ENCODE results near the gene CPTP.

Gene CPTP

DNA sequence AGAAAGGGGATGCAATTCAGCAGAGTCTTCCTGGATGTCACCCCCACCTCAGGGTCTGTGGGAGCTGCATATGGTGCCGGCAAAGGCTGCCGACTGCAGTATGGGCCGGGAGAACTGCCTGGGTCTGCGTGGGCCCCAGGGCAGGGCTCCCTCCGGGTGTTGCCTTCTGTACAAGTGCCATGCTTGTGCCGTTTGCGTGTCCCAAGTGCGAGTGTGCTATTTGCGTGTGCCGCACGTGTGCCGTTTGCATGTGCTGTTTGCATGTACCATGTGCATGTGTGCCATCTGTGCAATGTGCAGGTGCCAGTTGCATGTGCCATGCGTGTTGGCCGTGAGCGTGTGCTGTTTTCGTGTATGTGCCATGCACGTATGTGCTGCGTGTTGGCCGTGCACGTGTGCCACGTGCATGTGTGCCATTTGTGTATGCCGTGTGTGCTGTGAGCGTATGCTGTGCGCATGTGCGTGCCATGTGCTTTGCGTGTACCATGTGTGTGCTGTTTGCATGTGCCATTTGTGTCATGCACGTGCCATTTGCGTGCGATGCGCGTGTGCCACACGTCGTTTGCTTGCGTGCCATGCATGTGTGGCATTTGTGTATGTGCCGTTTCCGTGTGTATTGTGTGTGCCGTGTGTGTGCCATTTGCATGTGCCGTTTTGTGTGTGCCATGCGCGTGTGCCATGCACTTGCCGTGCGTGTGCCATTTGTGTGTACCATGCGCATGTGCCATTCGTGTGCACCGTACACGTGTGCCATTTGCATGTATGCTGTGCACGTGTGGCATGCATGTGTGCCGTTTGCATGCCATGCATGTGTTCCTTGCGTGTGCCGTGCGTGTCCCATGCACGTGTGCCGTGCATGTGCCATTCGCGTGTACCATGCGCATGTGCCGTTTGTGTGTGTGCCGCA is 5.0 kb downstream of the CPTP start:
- no peaks in the 10 kb centered on the region for H3K9me3 ChIP-seq (ENCODE audit: control insufficient read depth, low read length)
- no peak overlapping the region for H3K4me3 ChIP-seq (ENCODE audit: insufficient read depth, low read depth, low read length)
- H3K4me1 ChIP-seq (ENCODE audit: control insufficient read depth, insufficient read depth, low read length), result peaks cover 4% of the 10 kb centered on the region
- WGBS, 2 experiments, result 95% methylated on average over 58 of the region's 58 CpGs
- no peaks in the 10 kb centered on the region for H3K36me3 ChIP-seq (ENCODE audit: control insufficient read depth, insufficient read depth, low read length)
- H3K27me3 ChIP-seq (ENCODE audit: control insufficient read depth, insufficient read depth, low read length, poor library complexity, severe bottlenecking), result no peaks in the 10 kb centered on the region
- no peak overlapping the region for H3K27ac ChIP-seq (ENCODE audit: insufficient read depth, low read depth, low read length, poor library complexity, severe bottlenecking)

DNA sequence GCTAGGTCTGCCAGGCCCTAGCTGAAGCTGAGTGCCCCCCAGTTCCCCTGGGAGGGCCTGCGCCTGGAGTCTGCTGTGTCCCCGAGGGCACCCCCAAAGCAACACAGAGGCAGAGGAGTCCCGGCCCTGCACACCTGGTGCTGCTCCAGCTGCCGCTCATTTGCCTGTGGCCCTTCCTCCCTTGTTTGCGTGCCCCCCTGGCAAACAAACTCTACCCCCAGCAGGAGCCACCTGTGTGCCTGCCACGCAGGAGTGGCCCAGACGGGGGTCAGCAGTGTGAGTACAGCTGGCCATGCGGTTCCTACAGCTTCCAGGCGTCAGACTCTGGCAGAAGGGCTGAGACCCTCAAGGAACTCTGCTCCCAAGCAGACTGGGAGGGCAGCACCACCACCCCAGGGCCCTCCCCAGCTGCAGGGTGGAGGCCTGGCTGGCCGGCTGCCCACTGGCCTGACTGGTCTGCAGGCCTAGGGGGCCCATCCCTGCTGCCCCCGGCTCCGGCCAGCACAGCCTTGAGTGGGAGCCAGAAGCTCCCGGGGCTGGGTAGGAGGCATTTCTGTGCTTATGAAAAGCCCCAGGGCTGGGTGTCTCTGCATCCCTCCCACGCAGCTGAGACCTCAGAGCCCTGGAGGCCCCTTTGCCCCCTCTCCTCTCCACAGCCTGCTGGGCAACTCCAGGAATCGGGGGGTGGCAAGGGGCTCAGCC is 5.9 kb downstream of the CPTP start:
- Histone ChIP-seq H3K4me3 (ENCODE audit: insufficient read depth, low read depth, low read length) (no peak overlapping the region), H3K27ac (ENCODE audit: insufficient read depth, low read depth, low read length, poor library complexity, severe bottlenecking) (no peak overlapping the region), H3K9me3 (ENCODE audit: control insufficient read depth, low read length) (no peaks in the 10 kb centered on the region), H3K27me3 (ENCODE audit: control insufficient read depth, insufficient read depth, low read length, poor library complexity, severe bottlenecking) (no peaks in the 10 kb centered on the region), H3K4me1 (ENCODE audit: control insufficient read depth, insufficient read depth, low read length) (peaks cover 2% of the 10 kb centered on the region), H3K36me3 (ENCODE audit: control insufficient read depth, insufficient read depth, low read length) (no peaks in the 10 kb centered on the region)
- WGBS, 2 experiments, result 88 to 89% methylated on average over 15 of the region's 15 CpGs

DNA sequence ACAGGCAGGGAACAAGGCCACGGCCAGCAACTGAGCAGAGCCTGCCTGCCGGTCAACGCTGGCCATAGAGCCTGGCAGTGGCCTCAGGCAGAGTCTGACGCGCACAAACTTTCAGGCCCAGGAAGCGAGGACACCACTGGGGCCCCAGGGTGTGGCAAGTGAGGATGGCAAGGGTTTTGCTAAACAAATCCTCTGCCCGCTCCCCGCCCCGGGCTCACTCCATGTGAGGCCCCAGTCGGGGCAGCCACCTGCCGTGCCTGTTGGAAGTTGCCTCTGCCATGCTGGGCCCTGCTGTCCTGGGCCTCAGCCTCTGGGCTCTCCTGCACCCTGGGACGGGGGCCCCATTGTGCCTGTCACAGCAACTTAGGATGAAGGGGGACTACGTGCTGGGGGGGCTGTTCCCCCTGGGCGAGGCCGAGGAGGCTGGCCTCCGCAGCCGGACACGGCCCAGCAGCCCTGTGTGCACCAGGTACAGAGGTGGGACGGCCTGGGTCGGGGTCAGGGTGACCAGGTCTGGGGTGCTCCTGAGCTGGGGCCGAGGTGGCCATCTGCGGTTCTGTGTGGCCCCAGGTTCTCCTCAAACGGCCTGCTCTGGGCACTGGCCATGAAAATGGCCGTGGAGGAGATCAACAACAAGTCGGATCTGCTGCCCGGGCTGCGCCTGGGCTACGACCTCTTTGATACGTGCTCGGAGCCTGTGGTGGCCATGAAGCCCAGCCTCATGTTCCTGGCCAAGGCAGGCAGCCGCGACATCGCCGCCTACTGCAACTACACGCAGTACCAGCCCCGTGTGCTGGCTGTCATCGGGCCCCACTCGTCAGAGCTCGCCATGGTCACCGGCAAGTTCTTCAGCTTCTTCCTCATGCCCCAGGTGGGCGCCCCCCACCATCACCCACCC is 6.7 kb downstream of the CPTP start, which contains the start of gene TAS1R3:
Gene TAS1R3, plus strand, starts transcription at position 213 of the 898 bp plus-strand sequence. Its CDS starts 66 bp downstream, at position 279.
- Histone ChIP-seq H3K4me1 (ENCODE audit: control insufficient read depth, insufficient read depth, low read length) (no peaks in the 10 kb centered on the region), H3K36me3 (ENCODE audit: control insufficient read depth, insufficient read depth, low read length) (no peaks in the 10 kb centered on the region), H3K27me3 (ENCODE audit: control insufficient read depth, insufficient read depth, low read length, poor library complexity, severe bottlenecking) (no peaks in the 10 kb centered on the region), H3K27ac (ENCODE audit: insufficient read depth, low read depth, low read length, poor library complexity, severe bottlenecking) (no peak within 1 kb of the TSS), H3K4me3 (ENCODE audit: insufficient read depth, low read depth, low read length) (no peak within 1 kb of the TSS), H3K9me3 (ENCODE audit: control insufficient read depth, low read length) (no peaks in the 10 kb centered on the region)
- WGBS, 2 experiments, result 84 to 86% methylated on average over 41 of the region's 41 CpGs

DNA sequence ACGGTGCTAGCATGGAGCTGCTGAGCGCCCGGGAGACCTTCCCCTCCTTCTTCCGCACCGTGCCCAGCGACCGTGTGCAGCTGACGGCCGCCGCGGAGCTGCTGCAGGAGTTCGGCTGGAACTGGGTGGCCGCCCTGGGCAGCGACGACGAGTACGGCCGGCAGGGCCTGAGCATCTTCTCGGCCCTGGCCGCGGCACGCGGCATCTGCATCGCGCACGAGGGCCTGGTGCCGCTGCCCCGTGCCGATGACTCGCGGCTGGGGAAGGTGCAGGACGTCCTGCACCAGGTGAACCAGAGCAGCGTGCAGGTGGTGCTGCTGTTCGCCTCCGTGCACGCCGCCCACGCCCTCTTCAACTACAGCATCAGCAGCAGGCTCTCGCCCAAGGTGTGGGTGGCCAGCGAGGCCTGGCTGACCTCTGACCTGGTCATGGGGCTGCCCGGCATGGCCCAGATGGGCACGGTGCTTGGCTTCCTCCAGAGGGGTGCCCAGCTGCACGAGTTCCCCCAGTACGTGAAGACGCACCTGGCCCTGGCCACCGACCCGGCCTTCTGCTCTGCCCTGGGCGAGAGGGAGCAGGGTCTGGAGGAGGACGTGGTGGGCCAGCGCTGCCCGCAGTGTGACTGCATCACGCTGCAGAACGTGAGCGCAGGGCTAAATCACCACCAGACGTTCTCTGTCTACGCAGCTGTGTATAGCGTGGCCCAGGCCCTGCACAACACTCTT is 7.6 kb downstream of the CPTP start:
- Histone ChIP-seq H3K4me3 (ENCODE audit: insufficient read depth, low read depth, low read length) (no peak overlapping the region), H3K27ac (ENCODE audit: insufficient read depth, low read depth, low read length, poor library complexity, severe bottlenecking) (no peak overlapping the region), H3K36me3 (ENCODE audit: control insufficient read depth, insufficient read depth, low read length) (no peaks in the 10 kb centered on the region), H3K9me3 (ENCODE audit: control insufficient read depth, low read length) (no peaks in the 10 kb centered on the region), H3K4me1 (ENCODE audit: control insufficient read depth, insufficient read depth, low read length) (no peaks in the 10 kb centered on the region), H3K27me3 (ENCODE audit: control insufficient read depth, insufficient read depth, low read length, poor library complexity, severe bottlenecking) (no peaks in the 10 kb centered on the region)
- WGBS, 2 experiments, result 90 to 91% methylated on average over 57 of the region's 57 CpGs

DNA sequence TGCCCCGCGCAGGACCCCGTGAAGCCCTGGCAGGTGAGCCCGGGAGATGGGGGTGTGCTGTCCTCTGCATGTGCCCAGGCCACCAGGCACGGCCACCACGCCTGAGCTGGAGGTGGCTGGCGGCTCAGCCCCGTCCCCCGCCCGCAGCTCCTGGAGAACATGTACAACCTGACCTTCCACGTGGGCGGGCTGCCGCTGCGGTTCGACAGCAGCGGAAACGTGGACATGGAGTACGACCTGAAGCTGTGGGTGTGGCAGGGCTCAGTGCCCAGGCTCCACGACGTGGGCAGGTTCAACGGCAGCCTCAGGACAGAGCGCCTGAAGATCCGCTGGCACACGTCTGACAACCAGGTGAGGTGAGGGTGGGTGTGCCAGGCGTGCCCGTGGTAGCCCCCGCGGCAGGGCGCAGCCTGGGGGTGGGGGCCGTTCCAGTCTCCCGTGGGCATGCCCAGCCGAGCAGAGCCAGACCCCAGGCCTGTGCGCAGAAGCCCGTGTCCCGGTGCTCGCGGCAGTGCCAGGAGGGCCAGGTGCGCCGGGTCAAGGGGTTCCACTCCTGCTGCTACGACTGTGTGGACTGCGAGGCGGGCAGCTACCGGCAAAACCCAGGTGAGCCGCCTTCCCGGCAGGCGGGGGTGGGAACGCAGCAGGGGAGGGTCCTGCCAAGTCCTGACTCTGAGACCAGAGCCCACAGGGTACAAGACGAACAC is 8.3 kb downstream of the CPTP start:
- Histone ChIP-seq H3K9me3 (ENCODE audit: control insufficient read depth, low read length) (no peaks in the 10 kb centered on the region), H3K4me3 (ENCODE audit: insufficient read depth, low read depth, low read length) (no peak overlapping the region), H3K36me3 (ENCODE audit: control insufficient read depth, insufficient read depth, low read length) (no peaks in the 10 kb centered on the region), H3K4me1 (ENCODE audit: control insufficient read depth, insufficient read depth, low read length) (no peaks in the 10 kb centered on the region), H3K27me3 (ENCODE audit: control insufficient read depth, insufficient read depth, low read length, poor library complexity, severe bottlenecking) (no peaks in the 10 kb centered on the region), H3K27ac (ENCODE audit: insufficient read depth, low read depth, low read length, poor library complexity, severe bottlenecking) (no peak overlapping the region)
- WGBS, 2 experiments, result 92 to 94% methylated on average over 48 of the region's 48 CpGs

DNA sequence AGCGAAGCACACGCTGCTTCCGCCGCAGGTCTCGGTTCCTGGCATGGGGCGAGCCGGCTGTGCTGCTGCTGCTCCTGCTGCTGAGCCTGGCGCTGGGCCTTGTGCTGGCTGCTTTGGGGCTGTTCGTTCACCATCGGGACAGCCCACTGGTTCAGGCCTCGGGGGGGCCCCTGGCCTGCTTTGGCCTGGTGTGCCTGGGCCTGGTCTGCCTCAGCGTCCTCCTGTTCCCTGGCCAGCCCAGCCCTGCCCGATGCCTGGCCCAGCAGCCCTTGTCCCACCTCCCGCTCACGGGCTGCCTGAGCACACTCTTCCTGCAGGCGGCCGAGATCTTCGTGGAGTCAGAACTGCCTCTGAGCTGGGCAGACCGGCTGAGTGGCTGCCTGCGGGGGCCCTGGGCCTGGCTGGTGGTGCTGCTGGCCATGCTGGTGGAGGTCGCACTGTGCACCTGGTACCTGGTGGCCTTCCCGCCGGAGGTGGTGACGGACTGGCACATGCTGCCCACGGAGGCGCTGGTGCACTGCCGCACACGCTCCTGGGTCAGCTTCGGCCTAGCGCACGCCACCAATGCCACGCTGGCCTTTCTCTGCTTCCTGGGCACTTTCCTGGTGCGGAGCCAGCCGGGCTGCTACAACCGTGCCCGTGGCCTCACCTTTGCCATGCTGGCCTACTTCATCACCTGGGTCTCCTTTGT is 9.1 kb downstream of the CPTP start:
- WGBS, 2 experiments, result 93 to 94% methylated on average over 36 of the region's 36 CpGs
- Histone ChIP-seq H3K4me3 (ENCODE audit: insufficient read depth, low read depth, low read length) (no peak overlapping the region), H3K27me3 (ENCODE audit: control insufficient read depth, insufficient read depth, low read length, poor library complexity, severe bottlenecking) (no peaks in the 10 kb centered on the region), H3K4me1 (ENCODE audit: control insufficient read depth, insufficient read depth, low read length) (no peaks in the 10 kb centered on the region), H3K27ac (ENCODE audit: insufficient read depth, low read depth, low read length, poor library complexity, severe bottlenecking) (no peak overlapping the region), H3K36me3 (ENCODE audit: control insufficient read depth, insufficient read depth, low read length) (no peaks in the 10 kb centered on the region), H3K9me3 (ENCODE audit: control insufficient read depth, low read length) (no peaks in the 10 kb centered on the region)

DNA sequence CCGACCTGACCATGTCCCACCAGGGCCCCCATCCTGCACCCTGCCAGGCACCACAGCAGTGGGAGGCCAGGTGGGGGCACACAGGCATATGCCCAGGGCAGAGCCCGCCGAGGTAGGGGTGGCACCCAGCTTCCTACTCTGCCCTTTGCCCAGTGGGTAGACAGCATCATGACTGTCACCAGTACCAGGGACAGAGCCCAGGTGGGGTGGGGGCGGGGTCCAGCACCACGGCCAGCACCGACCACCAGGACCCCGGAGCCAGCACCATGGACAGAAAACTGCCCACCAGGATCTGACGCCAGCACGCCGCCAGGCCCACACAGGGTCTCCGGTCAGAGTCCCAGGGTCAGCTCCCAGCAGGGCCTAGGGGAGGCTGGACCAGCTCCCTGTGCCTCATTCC is 10.2 kb downstream of the CPTP start:
- Histone ChIP-seq H3K9me3 (ENCODE audit: control insufficient read depth, low read length) (no peaks in the 10 kb centered on the region), H3K36me3 (ENCODE audit: control insufficient read depth, insufficient read depth, low read length) (no peaks in the 10 kb centered on the region), H3K27ac (ENCODE audit: insufficient read depth, low read depth, low read length, poor library complexity, severe bottlenecking) (no peak overlapping the region), H3K4me3 (ENCODE audit: insufficient read depth, low read depth, low read length) (no peak overlapping the region), H3K4me1 (ENCODE audit: control insufficient read depth, insufficient read depth, low read length) (no peaks in the 10 kb centered on the region), H3K27me3 (ENCODE audit: control insufficient read depth, insufficient read depth, low read length, poor library complexity, severe bottlenecking) (no peaks in the 10 kb centered on the region)
- WGBS, 2 experiments, result 57 to 60% methylated on average over 11 of the region's 11 CpGs

DNA sequence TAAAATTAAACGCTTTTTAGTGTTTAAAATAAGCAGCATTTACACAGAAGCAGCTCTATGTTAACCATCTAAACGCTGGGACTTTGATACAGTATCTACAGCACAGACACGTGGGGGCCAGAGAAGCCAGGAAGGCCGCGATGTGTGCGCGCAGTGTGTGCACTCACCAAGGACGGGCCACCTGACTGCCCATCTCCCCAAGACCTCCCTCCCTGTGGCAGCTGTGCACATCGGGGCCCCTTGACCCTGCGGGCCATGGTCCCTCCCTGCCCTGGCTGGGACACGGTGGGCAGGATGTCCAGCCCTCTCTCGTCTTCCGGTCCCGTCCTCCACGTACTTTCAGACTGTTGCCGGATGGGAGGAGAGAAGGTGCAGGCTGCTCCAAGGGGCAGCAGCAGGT is 10.7 kb downstream of the CPTP start:
- H3K27me3 ChIP-seq (ENCODE audit: control insufficient read depth, insufficient read depth, low read length, poor library complexity, severe bottlenecking), result no peaks in the 10 kb centered on the region
- 93 to 94% methylated on average over 16 of the region's 16 CpGs for WGBS, 2 experiments
- no peaks in the 10 kb centered on the region for H3K36me3 ChIP-seq (ENCODE audit: control insufficient read depth, insufficient read depth, low read length)
- H3K27ac ChIP-seq (ENCODE audit: insufficient read depth, low read depth, low read length, poor library complexity, severe bottlenecking), result no peak overlapping the region
- no peaks in the 10 kb centered on the region for H3K9me3 ChIP-seq (ENCODE audit: control insufficient read depth, low read length)
- no peak overlapping the region for H3K4me3 ChIP-seq (ENCODE audit: insufficient read depth, low read depth, low read length)
- H3K4me1 ChIP-seq (ENCODE audit: control insufficient read depth, insufficient read depth, low read length), result no peaks in the 10 kb centered on the region

Data from ectodermal cell (in vitro differentiated cells).